Panc1 (cell line): ENCODE results near the gene SLC39A5. TPM values are rescaled to one million over a fixed set of nuclear protein-coding genes. Genes with fewer than 3 reads are reported as not detected.

Source experiments
- ATAC-seq: fragments of 200-7000 bp; cut with Tn5 transposase; 2 replicates; pipeline ENCODE4 v1.9.1; 2020; ENCODE audit warnings: mild to moderate bottlenecking, moderate library complexity
- BruUV-seq: library from RNA; stranded (reverse); fragments of 400-500 nt; replicated peaks from 2 replicates; lab custom pipeline; 2021; lab: Mats Ljungman, UMichigan
- CTCF ChIA-PET: fragments of 300-600 bp; sonication (Branson Sonifier 250); formaldehyde crosslinking; loops from one replicate; lab custom pipeline; 2022; ENCODE audit warnings: antibody characterized with exemption; lab: Charles Lee
- POLR2A ChIA-PET: fragments of 300-600 bp; sonication (Branson Sonifier 250); formaldehyde crosslinking; loops from one replicate; lab custom pipeline; 2022; ENCODE audit warnings: antibody characterized with exemption; lab: Charles Lee
- DNase-seq: peaks from one replicate; pipeline ENCODE4 v3.0.0-alpha.2; 2010; ENCODE audit warnings: low read depth, low spot score
- H3K27ac ChIP-seq: 2 replicates; pipeline ENCODE4 v1.5.1; 2011; ENCODE audit warnings: mild to moderate bottlenecking, low read length, inconsistent platforms
- H3K27me3 ChIP-seq: fragments of 200-500 bp; sonication (Bioruptor generic); 2 replicates; pipeline ENCODE4 v1.6.0; 2014; ENCODE audit warnings: low read length, inconsistent platforms; ENCODE audit not compliant: control insufficient read depth, insufficient read depth
- H3K36me3 ChIP-seq: fragments of 200-500 bp; sonication (Bioruptor generic); 2 replicates; pipeline ENCODE4 v1.5.1; 2014; ENCODE audit warnings: inconsistent platforms, mild to moderate bottlenecking, low read length, moderate library complexity; ENCODE audit not compliant: control insufficient read depth, insufficient read depth
- H3K4me1 ChIP-seq: 2 replicates; pipeline ENCODE4 v1.5.1; 2011; ENCODE audit warnings: inconsistent platforms, mild to moderate bottlenecking, low read length, moderate library complexity; ENCODE audit not compliant: control insufficient read depth, insufficient read depth
- H3K4me3 ChIP-seq, 2 experiments: 2 replicates each; pipeline ENCODE4 v1.5.1; 2011 to 2012; ENCODE audit warnings: low read depth in 2 of 2, low read length in 2 of 2, mild to moderate bottlenecking in 2 of 2, inconsistent platforms in 1 of 2, moderate library complexity in 1 of 2
- H3K9me3 ChIP-seq: fragments of 200-500 bp; sonication (Bioruptor generic); 2 replicates; pipeline ENCODE4 v1.5.1; 2014; ENCODE audit warnings: low read depth, mild to moderate bottlenecking, inconsistent platforms, low read length, moderate library complexity; ENCODE audit not compliant: control insufficient read depth, insufficient read depth
- CTCF ChIP-seq: fragments of 450-650 bp; IDR thresholded peaks from 2 replicates; pipeline ENCODE4 v1.5.1; 2017; ENCODE audit warnings: mild to moderate bottlenecking
- POLR2AphosphoS5 ChIP-seq: IDR thresholded peaks from 2 replicates; pipeline ENCODE4 v1.6.1; 2012; ENCODE audit warnings: mild to moderate bottlenecking, low read depth, low read length, moderate library complexity
- REST ChIP-seq, 2 experiments: IDR thresholded peaks; 2 replicates each; pipeline ENCODE4 v1.6.1; 2011 to 2012; ENCODE audit warnings: low read depth in 2 of 2, control low read depth in 1 of 2, low read length in 1 of 2, mild to moderate bottlenecking in 1 of 2, moderate library complexity in 1 of 2; ENCODE audit not compliant: insufficient read depth in 1 of 2
- SIN3A ChIP-seq: IDR thresholded peaks from 2 replicates; pipeline ENCODE4 v1.6.1; 2012; ENCODE audit warnings: low read depth, mild to moderate bottlenecking, low read length, moderate library complexity, borderline replicate concordance; ENCODE audit not compliant: insufficient read depth
- TCF7L2 ChIP-seq: IDR thresholded peaks from 2 replicates; pipeline ENCODE4 v1.6.1; 2011; ENCODE audit warnings: mild to moderate bottlenecking, low read depth, low read length, inconsistent platforms
- in situ Hi-C: cut with HindIII; loops from 2 replicates; pipeline ENCODE4 v1.10.0; 2016; ENCODE audit warnings: low sequenced_read_pairs, low pct_unique_long_range_greater_than_20kb
- intact Hi-C: fragments of 100-400 bp; cut with micrococcal nuclease; formaldehyde crosslinking; loops from one replicate; pipeline ENCODE4 v1.10.0; 2022; ENCODE audit not compliant: unreplicated experiment
- total RNA-seq: library from RNA; stranded (reverse); gene quantifications from one replicate; pipeline ENCODE4 v1.2.1, GENCODE V29; 2021; ENCODE audit not compliant: unreplicated experiment

Gene SLC39A5
- total RNA-seq, 1 experiment from 2014 or later: 0.23 TPM

- TF ChIP-seq REST (IDR thresholded peaks at IDR 0.05; ENCODE audit: insufficient read depth in 1 of 2, low read depth in 2 of 2, low read length in 1 of 2) (no peak), CTCF (no peak), POLR2AphosphoS5 (no peak), TCF7L2 (no peak), SIN3A (no peak)
- BruUV-seq: no TSS peak
- ATAC-seq: no peak
- CTCF ChIA-PET: interaction anchor here (0.6 to 0.9 kb wide), 4 partner anchors 15 to 368 kb away, joined by 3 to 9 read pairs (median 7); partner anchors contain the start of gene RNF41
- H3K27me3 ChIP-seq: no peaks in the 10 kb centered on the region
- no peaks in the 10 kb centered on the region for H3K9me3 ChIP-seq
- in situ Hi-C loops: no loop called here
- intact Hi-C loops: no loop called here
- DNase-seq: no peak
- H3K4me1 ChIP-seq: peaks cover 3% of the 10 kb centered on the region; the same call in 1 of the 2 replicates
- H3K27ac ChIP-seq: no peak overlapping the region
- H3K4me3 ChIP-seq: no peak overlapping the region
- H3K36me3 ChIP-seq: peaks cover 15% of the 10 kb centered on the region
- POLR2A ChIA-PET: interaction anchor here (0.7 kb wide), 1 partner anchor 16 kb away, joined by 5 read pairs; the partner anchor contains the start of gene RNF41
These were observed 24.4 kb upstream of the SLC39A5 start for GRCh38 chr12:56205445-56205844.

- ChIA-PET POLR2A (interaction anchor here (1.8 kb wide), 1 partner anchor 16 kb away, joined by 5 read pairs; the partner anchor contains the start of gene RNF41), CTCF (interaction anchor here (0.9 to 1.2 kb wide), 5 partner anchors 13 to 176 kb away, joined by 3 to 9 read pairs (median 5); partner anchors contain the start of genes RNF41 and SMARCC2)
- H3K27ac ChIP-seq: no peak overlapping the region
- DNase-seq (no peak), ATAC-seq (peak; percentile 89)
- no TSS peak for BruUV-seq
- intact Hi-C loops: no loop called here
- in situ Hi-C loops: no loop called here
- no peak overlapping the region for H3K4me3 ChIP-seq
- peaks cover 3% of the 10 kb centered on the region; the same call in 1 of the 2 replicates for H3K4me1 ChIP-seq
- H3K9me3 ChIP-seq: no peaks in the 10 kb centered on the region
- peaks cover 15% of the 10 kb centered on the region for H3K36me3 ChIP-seq
- no peaks in the 10 kb centered on the region for H3K27me3 ChIP-seq
- TF ChIP-seq SIN3A (no peak), TCF7L2 (no peak), POLR2AphosphoS5 (no peak), REST (IDR thresholded peaks at IDR 0.05; ENCODE audit: insufficient read depth in 1 of 2, low read depth in 2 of 2, low read length in 1 of 2) (no peak), CTCF (peak; percentile 86)
These were observed 23.2 kb upstream of the SLC39A5 start for GRCh38 chr12:56206452-56207166.
